ENCODE measurements around the gene ISX. TPM values are rescaled to one million over a fixed set of nuclear protein-coding genes. Genes with fewer than 3 reads are reported as not detected.

The ISX gene
- total RNA-seq, 1 experiment from 2014 or later: not detected

GRCh38 chr22:35039625-35040024 lies 26.3 kb upstream of the ISX start:
- Mint-ChIP-seq H3K9me3 (ENCODE audit: unreplicated experiment) (peaks cover 40% of the 10 kb centered on the region), H3K4me1 (ENCODE audit: insufficient read depth, unreplicated experiment) (no peaks in the 10 kb centered on the region), H3K36me3 (ENCODE audit: insufficient read depth, unreplicated experiment) (no peaks in the 10 kb centered on the region), H3K27ac (ENCODE audit: low read depth, unreplicated experiment) (no peak overlapping the region), H3K27me3 (ENCODE audit: insufficient read depth, unreplicated experiment) (no peaks in the 10 kb centered on the region), H3K4me3 (ENCODE audit: unreplicated experiment) (no peak overlapping the region)
- no TSS peak for BruUV-seq (replicated peaks)
- DNase-seq (ENCODE audit: unreplicated experiment): no peak
- intact Hi-C loops (cut with micrococcal nuclease): no loop called here
- no peak for TF ChIP-seq CTCF (IDR thresholded peaks at IDR 0.05; ENCODE audit: unreplicated experiment)
- POLR2A ChIA-PET: no interaction called here
- CTCF ChIA-PET: no interaction called here

DNA sequence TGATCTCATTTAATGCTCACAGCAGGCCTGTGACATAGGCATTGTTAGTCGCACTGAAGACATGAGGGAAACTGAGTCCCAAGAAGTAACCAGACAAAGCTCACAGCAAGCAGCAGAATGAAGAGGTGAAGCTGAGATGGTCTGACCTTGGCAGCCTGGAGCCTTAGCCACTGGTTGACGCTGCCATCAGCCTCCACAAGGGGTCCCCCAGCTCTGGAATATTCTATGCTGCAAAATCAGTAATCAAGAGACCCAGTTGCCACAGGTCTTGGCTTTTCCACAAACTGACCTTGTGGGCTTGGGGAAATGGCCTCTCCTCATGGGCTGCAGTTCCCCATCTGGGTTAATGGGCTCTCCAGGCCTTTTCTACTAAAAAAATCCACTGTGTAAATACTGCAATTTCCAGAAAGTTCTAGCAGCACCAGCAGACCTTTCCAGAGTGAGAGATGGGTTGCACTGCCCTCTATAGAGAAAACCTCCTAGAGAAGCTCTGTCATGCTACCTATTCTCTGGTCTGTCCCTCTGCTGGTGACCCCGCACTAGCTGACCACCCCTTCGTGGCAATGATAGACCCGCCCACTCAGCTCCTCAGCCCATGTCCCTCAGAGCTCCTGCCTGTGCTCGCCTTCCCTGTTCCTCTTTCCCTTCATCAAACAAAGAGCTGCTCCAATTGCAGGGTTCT lies 22.6 kb upstream of the ISX start:
- intact Hi-C loops (cut with micrococcal nuclease): no loop called here
- DNase-seq (ENCODE audit: unreplicated experiment): peak; percentile 3
- POLR2A ChIA-PET: no interaction called here

GRCh38 chr22:35043934-35044319 lies 22.0 kb upstream of the ISX start:
- BruUV-seq (replicated peaks): no TSS peak
- Mint-ChIP-seq H3K27me3 (ENCODE audit: insufficient read depth, unreplicated experiment) (no peaks in the 10 kb centered on the region), H3K27ac (ENCODE audit: low read depth, unreplicated experiment) (no peak overlapping the region), H3K4me3 (ENCODE audit: unreplicated experiment) (no peak overlapping the region), H3K9me3 (ENCODE audit: unreplicated experiment) (peaks cover 32% of the 10 kb centered on the region), H3K4me1 (ENCODE audit: insufficient read depth, unreplicated experiment) (no peaks in the 10 kb centered on the region), H3K36me3 (ENCODE audit: insufficient read depth, unreplicated experiment) (no peaks in the 10 kb centered on the region)
- DNase-seq (ENCODE audit: unreplicated experiment): no peak
- POLR2A ChIA-PET: no interaction called here
- CTCF ChIA-PET: interaction anchor here (0.6 to 1.1 kb wide), 4 partner anchors 20 to 968 kb away, joined by 3 read pairs; no protein-coding TSS in a partner anchor
- no peak for TF ChIP-seq CTCF (IDR thresholded peaks at IDR 0.05; ENCODE audit: unreplicated experiment)
- intact Hi-C loops (cut with micrococcal nuclease): no loop called here

More for the DNA sequence above, 22.6 kb upstream of the ISX start:
- Mint-ChIP-seq H3K27me3 (ENCODE audit: insufficient read depth, unreplicated experiment) (no peaks in the 10 kb centered on the region), H3K4me3 (ENCODE audit: unreplicated experiment) (no peak overlapping the region), H3K4me1 (ENCODE audit: insufficient read depth, unreplicated experiment) (no peaks in the 10 kb centered on the region), H3K27ac (ENCODE audit: low read depth, unreplicated experiment) (no peak overlapping the region), H3K9me3 (ENCODE audit: unreplicated experiment) (peaks cover 32% of the 10 kb centered on the region), H3K36me3 (ENCODE audit: insufficient read depth, unreplicated experiment) (no peaks in the 10 kb centered on the region)
- CTCF ChIA-PET: interaction anchor here (0.6 to 1.1 kb wide), 3 partner anchors 101 to 968 kb away, joined by 3 read pairs; no protein-coding TSS in a partner anchor
- TF ChIP-seq CTCF (IDR thresholded peaks at IDR 0.05; ENCODE audit: unreplicated experiment): no peak
- BruUV-seq (replicated peaks): no TSS peak

DNA sequence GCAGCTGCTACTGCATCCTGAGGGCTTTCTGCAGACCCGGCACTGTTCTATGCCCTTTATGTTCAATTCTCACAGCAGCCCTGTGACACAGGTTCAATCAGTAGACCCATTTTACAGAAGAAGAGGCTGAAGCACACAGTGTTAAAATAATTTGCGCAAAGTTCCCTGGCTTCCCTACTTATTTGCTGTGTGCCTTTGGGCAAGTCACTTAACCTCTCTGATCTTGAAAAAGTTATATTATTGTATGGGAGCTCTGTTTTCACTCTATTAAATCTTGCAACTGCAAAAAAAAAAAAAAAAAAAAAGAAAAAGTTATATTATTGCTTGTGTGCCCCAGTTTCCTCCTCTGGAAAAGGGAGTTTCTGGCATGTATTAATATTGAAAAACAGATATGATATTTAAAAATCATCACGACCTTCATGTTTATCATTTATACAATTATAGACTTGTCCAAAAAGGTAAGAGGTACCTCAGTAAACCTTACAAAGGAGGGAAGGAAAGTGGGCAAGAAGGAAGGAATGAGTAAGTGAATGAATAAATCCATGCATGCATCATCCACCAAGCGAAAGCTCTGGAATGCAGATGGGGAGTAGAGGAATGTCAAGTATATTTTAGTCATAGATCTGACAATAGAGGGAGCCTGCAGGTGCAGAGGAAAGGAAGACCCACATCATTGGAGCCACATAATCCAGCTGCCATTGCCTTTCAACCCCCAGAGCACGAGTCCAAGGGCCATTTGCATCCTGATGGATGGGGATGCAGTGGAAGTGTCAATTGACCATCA lies 21.2 kb upstream of the ISX start:
- intact Hi-C loops (cut with micrococcal nuclease): no loop called here
- peaks cover 39% of the 10 kb centered on the region for H3K9me3 Mint-ChIP-seq (ENCODE audit: unreplicated experiment)
- ChIA-PET CTCF (interaction anchor here (0.7 kb wide), 1 partner anchor 20 kb away, joined by 3 read pairs; no protein-coding TSS in a partner anchor), POLR2A (no interaction called here)
- DNase-seq (ENCODE audit: unreplicated experiment): no peak
- TF ChIP-seq CTCF (IDR thresholded peaks at IDR 0.05; ENCODE audit: unreplicated experiment): no peak
- H3K36me3 Mint-ChIP-seq (ENCODE audit: insufficient read depth, unreplicated experiment): no peaks in the 10 kb centered on the region
- BruUV-seq (replicated peaks): no TSS peak
- H3K4me1 Mint-ChIP-seq (ENCODE audit: insufficient read depth, unreplicated experiment): no peaks in the 10 kb centered on the region
- H3K4me3 Mint-ChIP-seq (ENCODE audit: unreplicated experiment): no peak overlapping the region
- H3K27me3 Mint-ChIP-seq (ENCODE audit: insufficient read depth, unreplicated experiment): no peaks in the 10 kb centered on the region
- no peak overlapping the region for H3K27ac Mint-ChIP-seq (ENCODE audit: low read depth, unreplicated experiment)

All from MCF 10A (cell line).